Spinal cord (tissue), 10 donors: ENCODE results near the gene CS. TPM values are rescaled to one million over a fixed set of nuclear protein-coding genes. Genes with fewer than 3 reads are reported as not detected.

Experiments used
- DNase-seq, 6 donors: peaks; one replicate each; pipeline versions ENCODE4 v3.0.0 to v3.0.0-alpha.2; 2013 to 2015; ENCODE audit warnings: low spot score in 6 of 6, low read depth in 4 of 6
- H3K27ac ChIP-seq: one replicate; pipeline ENCODE4 v1.5.1; 2013; ENCODE audit warnings: low read depth, low read length, control low read depth
- H3K27me3 ChIP-seq: one replicate; pipeline ENCODE4 v1.6.1; 2013; ENCODE audit warnings: low read length; ENCODE audit not compliant: control insufficient read depth, insufficient read depth
- H3K36me3 ChIP-seq: one replicate; pipeline ENCODE4 v1.6.1; 2013; ENCODE audit warnings: low read length; ENCODE audit not compliant: control insufficient read depth, insufficient read depth
- H3K4me1 ChIP-seq: one replicate; pipeline ENCODE4 v1.6.1; 2013; ENCODE audit warnings: low read length; ENCODE audit not compliant: control insufficient read depth, insufficient read depth
- H3K4me3 ChIP-seq: one replicate; pipeline ENCODE4 v1.5.1; 2013; ENCODE audit warnings: low read depth, low read length, control low read depth
- H3K9me3 ChIP-seq: one replicate; pipeline ENCODE4 v1.6.1; 2013; ENCODE audit warnings: low read length; ENCODE audit not compliant: control insufficient read depth, insufficient read depth
- WGBS: methylation state at CpG from one replicate; pipeline ENCODE4 v1.1.5; 2013; ENCODE audit warnings: missing lambda C conversion rate; ENCODE audit not compliant: insufficient coverage; 5-methylcytosine and 5-hydroxymethylcytosine counted together
- polyA plus RNA-seq, 2 donors: library from polyadenylated mRNA; unstranded; fragments of 120-200 nt; gene quantifications; one replicate each; pipeline ENCODE4 v1.2.1, GENCODE V29; 2013; ENCODE audit not compliant: insufficient read length in 2 of 2
- total RNA-seq, 2 donors: library from RNA; depleted of rRNA in 1 of 2; stranded (reverse); fragments of 120-200 nt in 1 of 2; fragments of >200 nt in 1 of 2; gene quantifications; one replicate each; pipeline versions ENCODE4 v1.2.3 to v1.2.4, GENCODE V29; 2013 to 2014
- donor health status: healthy.

CS gene
- total and polyA plus RNA-seq, 4 donors, result 79.6 to 202 (median 187) TPM

GRCh38 chr12:56241424-56242303, 58.5 kb downstream of the CS start:
- no peaks in the 10 kb centered on the region for H3K27me3 ChIP-seq
- no peak overlapping the region for H3K4me3 ChIP-seq
- 72% methylated on average over 3 of the region's 9 CpGs for WGBS
- H3K4me1 ChIP-seq, result no peaks in the 10 kb centered on the region
- H3K36me3 ChIP-seq, result peaks cover 98% of the 10 kb centered on the region
- H3K27ac ChIP-seq, result no peak overlapping the region
- H3K9me3 ChIP-seq, result no peaks in the 10 kb centered on the region
- DNase-seq, result no peak

- H3K27ac ChIP-seq, result no peak overlapping the region
- no peak overlapping the region for H3K4me3 ChIP-seq
- no peak for DNase-seq
- no peaks in the 10 kb centered on the region for H3K4me1 ChIP-seq
- 68% methylated on average over 8 of the region's 11 CpGs for whole genome bisulfite sequencing
- peaks cover 76% of the 10 kb centered on the region for H3K36me3 ChIP-seq
- H3K9me3 ChIP-seq, result no peaks in the 10 kb centered on the region
- no peaks in the 10 kb centered on the region for H3K27me3 ChIP-seq
Measured at GRCh38 chr12:56237552-56237951, 62.6 kb downstream of the CS start.

GRCh38 chr12:56236985-56237384, 63.1 kb downstream of the CS start:
- 88% methylated on average over 5 of the region's 5 CpGs for WGBS
- no peaks in the 10 kb centered on the region for H3K27me3 ChIP-seq
- no peak overlapping the region for H3K27ac ChIP-seq
- no peak for DNase-seq
- no peaks in the 10 kb centered on the region for H3K9me3 ChIP-seq
- H3K4me3 ChIP-seq, result no peak overlapping the region
- no peaks in the 10 kb centered on the region for H3K4me1 ChIP-seq
- H3K36me3 ChIP-seq, result peaks cover 70% of the 10 kb centered on the region

- Histone ChIP-seq H3K27ac (no peak overlapping the region), H3K36me3 (peaks cover 61% of the 10 kb centered on the region), H3K4me1 (no peaks in the 10 kb centered on the region), H3K4me3 (no peak overlapping the region), H3K9me3 (no peaks in the 10 kb centered on the region), H3K27me3 (no peaks in the 10 kb centered on the region)
- DNase-seq, result no peak
- 98% methylated on average over 6 of the region's 6 CpGs for WGBS
Measured at GRCh38 chr12:56236091-56236490, 64.0 kb downstream of the CS start.

GRCh38 chr12:56234746-56235436, 65.2 kb downstream of the CS start:
- Histone ChIP-seq H3K9me3 (no peaks in the 10 kb centered on the region), H3K4me1 (no peaks in the 10 kb centered on the region), H3K27me3 (no peaks in the 10 kb centered on the region), H3K4me3 (no peak overlapping the region), H3K36me3 (peaks cover 49% of the 10 kb centered on the region), H3K27ac (no peak overlapping the region)
- WGBS, result 87% methylated on average over 16 of the region's 16 CpGs
- DNase-seq, result no peak

GRCh38 chr12:56231184-56231582, 68.9 kb downstream of the CS start:
- 82% methylated on average over 11 of the region's 11 CpGs for WGBS
- no peaks in the 10 kb centered on the region for H3K9me3 ChIP-seq
- no peak overlapping the region for H3K4me3 ChIP-seq
- peaks cover 25% of the 10 kb centered on the region for H3K36me3 ChIP-seq
- no peaks in the 10 kb centered on the region for H3K4me1 ChIP-seq
- H3K27me3 ChIP-seq, result no peaks in the 10 kb centered on the region
- H3K27ac ChIP-seq, result no peak overlapping the region
- DNase-seq, result no peak

- Histone ChIP-seq H3K27ac (no peak overlapping the region), H3K4me3 (no peak overlapping the region), H3K36me3 (peaks cover 23% of the 10 kb centered on the region), H3K9me3 (no peaks in the 10 kb centered on the region), H3K4me1 (peaks cover 1% of the 10 kb centered on the region), H3K27me3 (no peaks in the 10 kb centered on the region)
- DNase-seq, result no peak
- WGBS, result 50% methylated on average over 7 of the region's 8 CpGs
Measured at GRCh38 chr12:56230432-56231183, 69.5 kb downstream of the CS start.

- Histone ChIP-seq H3K36me3 (peaks cover 17% of the 10 kb centered on the region), H3K4me1 (peaks cover 6% of the 10 kb centered on the region), H3K9me3 (no peaks in the 10 kb centered on the region), H3K4me3 (no peak within 1 kb of the TSS), H3K27me3 (no peaks in the 10 kb centered on the region), H3K27ac (no peak within 1 kb of the TSS)
- DNase-seq, result no peak
- 80% methylated on average over 3 of the region's 4 CpGs for WGBS
Measured at GRCh38 chr12:56229916-56230431, 70.2 kb downstream of the CS start, which contains the start of gene SLC39A5. Gene SLC39A5 (plus strand): TSS chr12:56230051. CDS start chr12:56231275, 1,224 bp downstream.

- no peaks in the 10 kb centered on the region for H3K27me3 ChIP-seq
- 90% methylated on average over 4 of the region's 7 CpGs for WGBS
- no peaks in the 10 kb centered on the region for H3K9me3 ChIP-seq
- H3K36me3 ChIP-seq, result peaks cover 15% of the 10 kb centered on the region
- peaks cover 14% of the 10 kb centered on the region for H3K4me1 ChIP-seq
- no peak overlapping the region for H3K4me3 ChIP-seq
- H3K27ac ChIP-seq, result no peak overlapping the region
- no peak for DNase-seq
Measured at GRCh38 chr12:56229082-56229481, 71.0 kb downstream of the CS start.
